ENCODE measurements around the gene CDS1. TPM values are rescaled to one million over a fixed set of nuclear protein-coding genes. Genes with fewer than 3 reads are reported as not detected.

CDS1 gene
- total RNA-seq, 1 donor from 2014 or later: 12.9 TPM

- no peak for TF ChIP-seq CTCF (conservative IDR thresholded peaks at IDR 0.05; ENCODE audit: low read depth, low read length)
- no peak for DNase-seq (ENCODE audit: low read depth)
- no peak overlapping the region for H3K4me3 ChIP-seq (ENCODE audit: low read depth, low read length)
Measured at GRCh38 chr4:84666439-84666838, 83.5 kb downstream of the CDS1 start.

- H3K4me3 ChIP-seq (ENCODE audit: low read depth, low read length): no peak overlapping the region
- no peak for TF ChIP-seq CTCF (conservative IDR thresholded peaks at IDR 0.05; ENCODE audit: low read depth, low read length)
- no peak for DNase-seq (ENCODE audit: low read depth)
Measured at GRCh38 chr4:84669201-84669600, 86.3 kb downstream of the CDS1 start.

GRCh38 chr4:84672177-84672576 is 89.2 kb downstream of the CDS1 start:
- no peak overlapping the region for H3K4me3 ChIP-seq (ENCODE audit: low read depth, low read length)
- no peak for TF ChIP-seq CTCF (conservative IDR thresholded peaks at IDR 0.05; ENCODE audit: low read depth, low read length)
- DNase-seq (ENCODE audit: low read depth): no peak

GRCh38 chr4:84673475-84674240 is 90.7 kb downstream of the CDS1 start:
- TF ChIP-seq CTCF (conservative IDR thresholded peaks at IDR 0.05; ENCODE audit: low read depth, low read length): no peak
- DNase-seq (ENCODE audit: low read depth): no peak
- H3K4me3 ChIP-seq (ENCODE audit: low read depth, low read length): no peak overlapping the region

GRCh38 chr4:84677093-84677492 is 94.2 kb downstream of the CDS1 start:
- H3K4me3 ChIP-seq (ENCODE audit: low read depth, low read length): no peak overlapping the region
- DNase-seq (ENCODE audit: low read depth): no peak
- no peak for TF ChIP-seq CTCF (conservative IDR thresholded peaks at IDR 0.05; ENCODE audit: low read depth, low read length)

GRCh38 chr4:84677995-84678394 is 95.1 kb downstream of the CDS1 start:
- DNase-seq (ENCODE audit: low read depth): no peak
- no peak overlapping the region for H3K4me3 ChIP-seq (ENCODE audit: low read depth, low read length)
- no peak for TF ChIP-seq CTCF (conservative IDR thresholded peaks at IDR 0.05; ENCODE audit: low read depth, low read length)
